HepG2 (cell line): ENCODE data around the gene FKBP1A. TPM values are rescaled to one million over a fixed set of nuclear protein-coding genes. Genes with fewer than 3 reads are reported as not detected.

Source experiments
- ATF7 ChIP-seq, 2 experiments: fragments of 450-650 bp in 1 of 2; sonication (generic) in 1 of 2; formaldehyde crosslinking in 1 of 2; IDR thresholded peaks; 2 replicates each; pipeline versions ENCODE4 v1.4.0 to v1.6.1; 2016 to 2020; ENCODE audit warnings: antibody characterized with exemption in 1 of 2, mild to moderate bottlenecking in 1 of 2, missing genetic modification reagents in 1 of 2
- BCL3 ChIP-seq: sonication (generic); formaldehyde crosslinking; IDR thresholded peaks from 2 replicates; pipeline ENCODE4 v1.5.1; 2020; ENCODE audit warnings: mild to moderate bottlenecking, missing genetic modification reagents, moderate library complexity
- BCLAF1 ChIP-seq: fragments of 450-650 bp; IDR thresholded peaks from 2 replicates; pipeline ENCODE4 v1.6.1; 2017; ENCODE audit warnings: mild to moderate bottlenecking
- CHD4 ChIP-seq: fragments of 200-600 bp; sonication (generic); IDR thresholded peaks from 2 replicates; pipeline ENCODE4 v1.7.0; 2017; ENCODE audit warnings: mild to moderate bottlenecking, low read length, borderline replicate concordance
- CTCF ChIP-seq: sonication (generic); formaldehyde crosslinking; IDR thresholded peaks from 2 replicates; pipeline ENCODE4 v1.5.0; 2020; ENCODE audit warnings: mild to moderate bottlenecking, missing genetic modification reagents, moderate library complexity
- EEA1 ChIP-seq: sonication (generic); formaldehyde crosslinking; IDR thresholded peaks from 2 replicates; pipeline ENCODE4 v1.5.1; 2020; ENCODE audit warnings: mild to moderate bottlenecking, missing genetic modification reagents, borderline replicate concordance
- KAT7 ChIP-seq: IDR thresholded peaks from 2 replicates; pipeline ENCODE4 v1.6.1; 2018; ENCODE audit warnings: borderline replicate concordance, missing compliant biosample characterization
- POLR2A ChIP-seq, 2 experiments: IDR thresholded peaks; 2 replicates each; pipeline ENCODE4 v1.6.1; 2011; ENCODE audit warnings: low read depth in 2 of 2, low read length in 2 of 2, mild to moderate bottlenecking in 1 of 2, moderate library complexity in 1 of 2; ENCODE audit not compliant: insufficient read depth in 1 of 2
- SOX5 ChIP-seq: IDR thresholded peaks from 2 replicates; pipeline ENCODE4 v1.6.1; 2016; ENCODE audit warnings: borderline replicate concordance
- SP1 ChIP-seq, 2 experiments: fragments of 450-650 bp in 1 of 2; sonication (generic) in 1 of 2; formaldehyde crosslinking in 1 of 2; IDR thresholded peaks; 2 replicates each; pipeline versions ENCODE4 v1.4.0 to v1.6.1; 2016 to 2020; ENCODE audit warnings: missing genetic modification reagents in 1 of 2
- SRSF1 ChIP-seq: fragments of 200-400 bp; formaldehyde crosslinking; optimal IDR thresholded peaks from 2 replicates; pipeline ENCODE3; 2017; ENCODE audit warnings: mild to moderate bottlenecking, low read depth, low read length, moderate library complexity
- TEAD3 ChIP-seq: optimal IDR thresholded peaks from 2 replicates; pipeline ENCODE3; 2016; ENCODE audit warnings: borderline replicate concordance
- TRIM22 ChIP-seq: fragments of 450-650 bp; IDR thresholded peaks from 2 replicates; pipeline ENCODE4 v1.6.1; 2017
- U2AF2 ChIP-seq: fragments of 200-400 bp; formaldehyde crosslinking; IDR thresholded peaks from 2 replicates; pipeline ENCODE4 v1.6.1; 2017; ENCODE audit warnings: low read depth, mild to moderate bottlenecking, low read length
- ZBTB46 ChIP-seq: sonication (generic); formaldehyde crosslinking; IDR thresholded peaks from 2 replicates; pipeline ENCODE4 v1.4.0; 2020; ENCODE audit warnings: mild to moderate bottlenecking, missing genetic modification reagents, borderline replicate concordance
- ZKSCAN1 ChIP-seq: fragments of 150-350 bp; IDR thresholded peaks from 2 replicates; pipeline ENCODE4 v1.6.1; 2014; ENCODE audit warnings: low read length
- ZNF335 ChIP-seq: sonication (generic); formaldehyde crosslinking; IDR thresholded peaks from 2 replicates; pipeline ENCODE4 v1.4.0; 2020; ENCODE audit warnings: missing genetic modification reagents
- ZNF772 ChIP-seq: sonication (generic); formaldehyde crosslinking; IDR thresholded peaks from 2 replicates; pipeline ENCODE4 v1.5.0; 2020; ENCODE audit warnings: mild to moderate bottlenecking, missing genetic modification reagents
- polyA plus RNA-seq, 8 experiments: library from polyadenylated mRNA; depleted of rRNA in 3 of 8; stranded (reverse) in 7 of 8; unstranded in 1 of 8; fragments of >200 nt; fragmentation: Illumina TruSeq in 4 of 8; extraction: Trizol in 4 of 8; gene quantifications; 2 replicates each; pipeline versions ENCODE4 v1.2.1 to v1.2.3, GENCODE V29; 2011 to 2016; ENCODE audit warnings: low read depth in 4 of 8, missing spikeins in 1 of 8, mixed read lengths in 1 of 8; ENCODE audit not compliant: insufficient read depth in 1 of 8
- total RNA-seq, 5 experiments: library from RNA; depleted of rRNA; stranded (reverse); fragments of >200 nt; fragmentation: Illumina TruSeq; extraction: Trizol; gene quantifications; 2 replicates each; pipeline ENCODE4 v1.2.3, GENCODE V29; 2016; ENCODE audit warnings: low read depth in 1 of 5

FKBP1A gene
- total and polyA plus RNA-seq, 2 of the 13 experiments (the other 11 are each of a cell fraction or from before 2014, with no cell fraction given), result 119 to 468 TPM

GRCh38 chr20:1415667-1416468 lies 23.0 kb upstream of the FKBP1A start (continued):
- no peak for TF ChIP-seq SP1 (IDR thresholded peaks at IDR 0.05)
- TF ChIP-seq SP1 (CRISPR knock-in tag; IDR thresholded peaks at IDR 0.05), result no peak; the same call in 1 of the 2 replicates
- TF ChIP-seq U2AF2, result no peak
- TF ChIP-seq POLR2A (IDR thresholded peaks at IDR 0.05; ENCODE audit: insufficient read depth in 1 of 2, low read depth in 2 of 2, low read length in 2 of 2), result no peak
- TF ChIP-seq SOX5 (CRISPR knock-in tag), result peak; percentile 49; the same call in 1 of the 2 replicates
- no peak for TF ChIP-seq ZNF772 (CRISPR knock-in tag)
- TF ChIP-seq KAT7, result no peak
- TF ChIP-seq TEAD3 (CRISPR knock-in tag), result peak; percentile 98
- TF ChIP-seq SRSF1, result no peak
- TF ChIP-seq BCL3 (CRISPR knock-in tag), result no peak
- TF ChIP-seq BCLAF1, result no peak
- peak; percentile 93 for TF ChIP-seq ZKSCAN1
- peak; percentile 11; the same call in 1 of the 2 replicates for TF ChIP-seq CTCF
- TF ChIP-seq CHD4, result no peak
- no peak for TF ChIP-seq ZBTB46 (CRISPR knock-in tag)
- TF ChIP-seq ATF7 (IDR thresholded peaks at IDR 0.05), result no peak
- TF ChIP-seq ATF7 (CRISPR knock-in tag; IDR thresholded peaks at IDR 0.05), result peak; percentile 72; the same call in 1 of the 2 replicates
- no peak for TF ChIP-seq EEA1
- TF ChIP-seq TRIM22, result no peak
- peak; percentile 33; the same call in 1 of the 2 replicates for TF ChIP-seq ZNF335 (CRISPR knock-in tag)
